HUES6 (cell line): ENCODE measurements around the gene ASCL2.

Experiments used
- H3K27ac ChIP-seq: 2 replicates; pipeline ENCODE4 v1.7.0; 2013; ENCODE audit warnings: low read depth, mild to moderate bottlenecking, low read length, inconsistent platforms
- H3K27me3 ChIP-seq: 2 replicates; pipeline ENCODE4 v1.6.1; 2013; ENCODE audit warnings: low read length; ENCODE audit not compliant: control insufficient read depth, insufficient read depth
- H3K36me3 ChIP-seq: 2 replicates; pipeline ENCODE4 v1.6.1; 2013; ENCODE audit warnings: low read length; ENCODE audit not compliant: control insufficient read depth, insufficient read depth
- H3K4me1 ChIP-seq: 2 replicates; pipeline ENCODE4 v1.6.1; 2013; ENCODE audit warnings: low read length; ENCODE audit not compliant: control insufficient read depth, insufficient read depth
- H3K4me3 ChIP-seq: 2 replicates; pipeline ENCODE4 v1.5.1; 2013; ENCODE audit warnings: low read depth, low read length
- H3K9ac ChIP-seq: one replicate; pipeline ENCODE4 v1.6.1; 2013; ENCODE audit warnings: mild to moderate bottlenecking, low read length
- H3K9me3 ChIP-seq: 2 replicates; pipeline ENCODE4 v1.6.1; 2013; ENCODE audit warnings: low read depth, low read length; ENCODE audit not compliant: control insufficient read depth, insufficient read depth

ASCL2 gene

GRCh38 chr11:2300936-2301630 lies 30.7 kb upstream of the ASCL2 start:
- Histone ChIP-seq H3K27ac (no peak overlapping the region), H3K4me1 (peaks cover 6% of the 10 kb centered on the region; the same call in 1 of the 2 replicates), H3K36me3 (no peaks in the 10 kb centered on the region), H3K27me3 (no peaks in the 10 kb centered on the region), H3K9ac (no peak overlapping the region), H3K4me3 (no peak overlapping the region), H3K9me3 (no peaks in the 10 kb centered on the region)

DNA sequence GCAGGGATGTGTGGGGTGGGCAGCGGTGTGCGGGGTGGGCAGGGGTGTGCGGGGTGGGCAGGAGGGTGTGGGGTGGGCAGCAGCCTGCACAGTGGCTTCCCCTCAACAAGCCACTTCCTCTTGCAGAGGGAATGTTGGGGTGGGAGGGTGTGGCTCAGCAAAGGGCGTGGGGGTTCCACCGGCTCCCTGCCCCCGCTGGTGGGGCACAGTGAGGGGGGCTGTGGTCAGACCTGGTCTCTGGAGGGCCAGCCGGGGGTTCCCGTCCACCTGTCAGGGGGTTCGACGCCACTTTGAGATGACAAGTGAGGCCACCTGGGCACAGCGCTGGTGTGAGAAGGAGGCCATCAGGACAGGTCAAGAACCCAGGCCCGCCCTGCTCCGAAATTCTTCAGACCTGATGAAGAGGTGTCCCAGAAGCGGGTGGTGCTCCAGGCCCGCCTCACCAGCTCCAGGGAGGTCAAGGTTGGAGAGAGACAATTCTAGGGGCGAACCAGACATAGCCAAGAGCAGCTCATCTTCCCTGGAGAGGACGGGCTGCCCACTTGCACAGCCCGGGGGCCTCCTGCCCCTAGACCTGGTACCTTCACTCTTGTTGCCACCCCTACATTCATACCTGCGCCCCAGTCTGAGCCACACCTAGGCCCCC lies 30.0 kb upstream of the ASCL2 start:
- H3K9me3 ChIP-seq = no peaks in the 10 kb centered on the region
- H3K27me3 ChIP-seq = no peaks in the 10 kb centered on the region
- H3K9ac ChIP-seq = no peak overlapping the region
- no peak overlapping the region for H3K4me3 ChIP-seq
- no peaks in the 10 kb centered on the region for H3K36me3 ChIP-seq
- peaks cover under 1% of the 10 kb centered on the region; the same call in 1 of the 2 replicates for H3K4me1 ChIP-seq
- no peak overlapping the region for H3K27ac ChIP-seq

DNA sequence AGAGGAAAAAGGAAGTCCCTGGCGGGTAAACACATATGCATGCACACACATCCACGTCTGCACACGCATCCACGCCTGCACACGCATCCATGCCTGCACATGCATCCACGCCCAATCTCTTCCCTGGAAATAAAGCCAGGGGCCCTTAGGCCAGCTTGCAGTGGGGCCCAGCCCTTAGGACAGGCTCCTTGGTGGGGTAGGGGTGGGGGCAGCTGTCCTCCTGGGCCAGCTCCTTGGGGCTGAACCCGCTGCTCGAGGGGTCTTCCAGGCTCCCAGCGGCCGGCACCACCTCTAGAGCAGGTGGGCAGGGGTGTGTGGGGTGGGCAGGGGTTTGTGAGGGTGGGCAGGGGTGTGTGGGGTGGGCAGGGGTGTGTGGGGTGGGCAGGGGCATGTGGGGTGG lies 29.4 kb upstream of the ASCL2 start:
- no peaks in the 10 kb centered on the region for H3K36me3 ChIP-seq

GRCh38 chr11:2298795-2299761 lies 28.7 kb upstream of the ASCL2 start:
- no peaks in the 10 kb centered on the region for H3K36me3 ChIP-seq
- no peak overlapping the region for H3K9ac ChIP-seq
- H3K27ac ChIP-seq = no peak overlapping the region
- no peaks in the 10 kb centered on the region for H3K9me3 ChIP-seq
- no peaks in the 10 kb centered on the region; the same call in 1 of the 2 replicates for H3K4me1 ChIP-seq
- H3K4me3 ChIP-seq = no peak overlapping the region
- H3K27me3 ChIP-seq = peaks cover 6% of the 10 kb centered on the region

More for the DNA sequence above, 29.4 kb upstream of the ASCL2 start:
- H3K4me3 ChIP-seq = no peak overlapping the region
- H3K9me3 ChIP-seq = no peaks in the 10 kb centered on the region
- no peak overlapping the region for H3K27ac ChIP-seq
- H3K9ac ChIP-seq = no peak overlapping the region
- H3K27me3 ChIP-seq = peaks cover under 1% of the 10 kb centered on the region; the same call in 1 of the 2 replicates
- H3K4me1 ChIP-seq = no peaks in the 10 kb centered on the region; the same call in 1 of the 2 replicates

DNA sequence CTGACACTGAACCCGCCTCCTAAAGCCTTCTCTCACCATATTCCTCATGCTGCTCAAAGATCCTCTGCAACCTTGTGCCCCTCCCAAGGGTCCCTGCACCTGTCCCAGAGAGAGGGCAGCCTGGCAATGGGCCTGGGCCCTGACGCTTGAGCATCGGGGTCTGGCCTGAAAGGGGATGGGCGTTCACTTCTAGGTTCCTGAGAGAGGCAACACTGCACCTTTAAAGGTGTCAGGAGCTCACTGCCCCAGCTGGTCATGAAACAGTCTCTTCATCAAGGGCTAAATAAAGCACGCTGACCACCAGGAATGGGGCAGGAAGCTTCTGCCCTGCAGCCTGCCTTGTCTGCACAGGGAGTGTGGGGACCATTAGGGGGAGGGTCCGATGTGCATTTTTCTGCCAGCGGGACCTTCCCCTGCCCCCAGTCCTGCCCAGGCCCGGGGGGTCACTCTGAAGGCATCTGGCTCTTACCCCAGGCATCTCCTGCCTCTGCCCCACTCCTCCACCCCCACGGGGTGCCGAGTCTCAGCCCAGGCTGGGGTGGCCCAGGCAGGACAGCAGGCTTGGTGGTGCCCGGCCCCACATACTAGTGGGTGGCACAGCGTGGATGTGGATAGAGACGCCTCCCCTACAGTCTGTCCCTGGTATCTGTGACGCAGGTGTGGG lies 27.9 kb upstream of the ASCL2 start:
- Histone ChIP-seq H3K36me3 (no peaks in the 10 kb centered on the region), H3K27ac (no peak overlapping the region), H3K9me3 (no peaks in the 10 kb centered on the region), H3K4me1 (no peaks in the 10 kb centered on the region; the same call in 1 of the 2 replicates), H3K4me3 (no peak overlapping the region), H3K9ac (no peak overlapping the region), H3K27me3 (peaks cover 14% of the 10 kb centered on the region)

- Histone ChIP-seq H3K4me3 (no peak overlapping the region), H3K9ac (no peak overlapping the region), H3K4me1 (no peaks in the 10 kb centered on the region; the same call in 1 of the 2 replicates), H3K36me3 (no peaks in the 10 kb centered on the region), H3K9me3 (no peaks in the 10 kb centered on the region), H3K27ac (no peak overlapping the region), H3K27me3 (peaks cover 15% of the 10 kb centered on the region)
Measured at GRCh38 chr11:2297623-2298030, 27.2 kb upstream of the ASCL2 start.

DNA sequence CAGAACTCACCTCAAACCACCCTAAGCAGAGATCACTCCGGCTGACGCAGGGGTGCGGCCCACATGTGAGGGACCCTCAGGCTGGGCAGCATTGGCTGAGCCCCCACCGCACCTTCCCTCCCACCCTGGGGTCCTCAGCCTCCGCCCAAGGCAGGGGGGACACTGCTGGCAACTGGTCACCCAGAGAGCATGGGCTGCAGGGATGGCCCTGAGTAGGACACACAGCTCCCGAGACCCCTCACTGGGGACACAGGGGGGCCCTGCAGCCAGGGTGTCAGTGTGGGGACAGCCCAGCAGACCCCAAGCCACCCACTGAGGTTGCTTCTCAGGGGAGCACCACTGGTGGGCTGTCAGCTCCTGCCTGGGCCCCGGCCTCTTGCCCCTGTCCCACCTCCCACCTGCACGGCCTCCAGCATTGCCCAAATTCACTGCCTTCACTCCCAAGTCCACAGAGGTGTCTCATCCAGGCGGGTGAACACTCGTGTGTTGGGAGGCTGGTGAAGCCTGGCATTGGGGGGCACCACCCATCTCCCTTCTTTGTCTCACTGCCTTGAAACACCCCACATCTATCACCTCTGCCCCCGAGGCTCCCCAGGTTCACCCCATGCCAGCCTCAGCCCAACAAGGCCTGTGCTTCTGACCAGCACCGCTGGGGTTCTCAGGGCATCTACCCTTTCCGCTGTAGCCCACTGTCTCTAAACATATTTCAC lies 26.7 kb upstream of the ASCL2 start:
- H3K27me3 ChIP-seq = peaks cover 15% of the 10 kb centered on the region
- no peak overlapping the region for H3K27ac ChIP-seq

DNA sequence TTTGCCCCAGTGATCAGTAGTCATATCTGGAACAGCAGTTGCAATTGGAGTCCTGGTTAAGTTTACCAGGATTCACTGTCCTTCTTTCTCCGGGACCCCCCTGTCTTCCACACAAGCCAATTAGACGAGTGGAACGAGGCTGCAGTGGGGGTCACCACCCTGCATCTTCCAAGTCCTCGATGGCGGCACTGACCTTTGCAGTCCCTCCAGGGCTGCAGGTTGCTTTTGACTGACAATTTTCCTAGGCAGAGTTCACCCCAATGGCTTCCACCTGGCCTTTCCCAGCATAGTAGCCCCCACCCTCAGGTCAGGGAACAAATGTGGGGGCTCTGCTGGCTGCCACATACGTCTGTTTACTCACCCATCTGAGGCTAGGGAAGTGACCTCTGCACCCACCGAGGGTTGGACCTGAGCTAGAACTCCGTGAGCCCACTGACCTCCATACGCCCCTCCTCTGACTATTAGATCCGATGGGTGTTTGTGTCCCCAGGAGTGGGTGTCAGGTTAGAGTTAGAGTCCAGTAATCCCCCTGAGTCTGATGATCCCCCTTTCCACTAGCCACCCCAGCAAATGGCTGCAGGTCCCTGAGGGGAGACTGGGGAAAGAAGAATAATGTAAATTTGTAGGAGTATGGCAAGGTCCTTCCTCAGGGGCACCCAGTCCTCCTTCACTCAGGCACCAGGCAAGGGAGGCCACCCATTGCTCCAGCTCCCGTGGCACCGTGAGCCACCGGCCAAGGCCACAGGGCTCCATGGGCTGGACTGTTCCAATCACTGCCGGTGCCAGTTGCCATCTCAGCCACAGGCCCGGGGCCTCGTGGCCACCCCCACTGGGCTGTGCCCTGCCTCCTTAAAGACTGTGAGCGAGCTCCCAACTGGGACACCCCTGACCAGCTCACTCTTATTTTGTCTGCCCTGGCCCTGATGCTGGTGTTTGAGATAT lies 25.9 kb upstream of the ASCL2 start:
- no peaks in the 10 kb centered on the region for H3K36me3 ChIP-seq
- no peak overlapping the region for H3K4me3 ChIP-seq
- H3K9ac ChIP-seq = no peak overlapping the region
- no peaks in the 10 kb centered on the region for H3K9me3 ChIP-seq
- H3K27me3 ChIP-seq = peaks cover 15% of the 10 kb centered on the region
- H3K4me1 ChIP-seq = no peaks in the 10 kb centered on the region
- no peak overlapping the region for H3K27ac ChIP-seq

More for the DNA sequence above, 26.7 kb upstream of the ASCL2 start:
- no peak overlapping the region for H3K4me3 ChIP-seq
- no peaks in the 10 kb centered on the region; the same call in 1 of the 2 replicates for H3K4me1 ChIP-seq
- no peaks in the 10 kb centered on the region for H3K36me3 ChIP-seq
- H3K9me3 ChIP-seq = no peaks in the 10 kb centered on the region
- H3K9ac ChIP-seq = no peak overlapping the region

GRCh38 chr11:2294926-2295290 lies 24.5 kb upstream of the ASCL2 start:
- H3K27me3 ChIP-seq = peaks cover 22% of the 10 kb centered on the region
- H3K4me1 ChIP-seq = no peaks in the 10 kb centered on the region; the same call in 1 of the 2 replicates
- no peak overlapping the region for H3K4me3 ChIP-seq
- no peaks in the 10 kb centered on the region for H3K9me3 ChIP-seq
- no peaks in the 10 kb centered on the region for H3K36me3 ChIP-seq
- no peak overlapping the region for H3K27ac ChIP-seq
- H3K9ac ChIP-seq = no peak overlapping the region
